Nephron progenitor cell (in vitro differentiated cells): ENCODE data around the gene CD300LD.

Experiments used
- DNase-seq: peaks from one replicate; pipeline ENCODE4 v3.0.0; 2021
- H3K27ac Mint-ChIP-seq: 2 replicates; pipeline ENCODE4 v1.8.0; 2021; ENCODE audit warnings: mild to moderate bottlenecking, moderate library complexity, mixed read lengths
- H3K27me3 Mint-ChIP-seq: 2 replicates; pipeline ENCODE4 v1.8.0; 2021; ENCODE audit warnings: mild to moderate bottlenecking, low read depth, mixed read lengths; ENCODE audit not compliant: poor library complexity
- H3K36me3 Mint-ChIP-seq: 2 replicates; pipeline ENCODE4 v1.8.0; 2021; ENCODE audit warnings: low read depth, mixed read lengths
- H3K4me1 Mint-ChIP-seq: 2 replicates; pipeline ENCODE4 v1.8.0; 2021; ENCODE audit warnings: mixed read lengths
- H3K4me3 Mint-ChIP-seq: 2 replicates; pipeline ENCODE4 v1.8.0; 2021; ENCODE audit warnings: mild to moderate bottlenecking, moderate library complexity, mixed read lengths
- H3K9me3 Mint-ChIP-seq: 2 replicates; pipeline ENCODE4 v1.8.0; 2021; ENCODE audit warnings: mild to moderate bottlenecking, moderate library complexity, mixed read lengths
- CTCF ChIP-seq: fragments of 200-600 bp; sonication (generic); IDR thresholded peaks from 2 replicates; pipeline ENCODE4 v1.5.0; 2021; ENCODE audit warnings: antibody characterized with exemption

Gene CD300LD

GRCh38 chr17:74536890-74537289 lies 55.2 kb downstream of the CD300LD start:
- Mint-ChIP-seq H3K36me3 (no peaks in the 10 kb centered on the region), H3K9me3 (peaks cover 19% of the 10 kb centered on the region), H3K4me1 (no peaks in the 10 kb centered on the region), H3K4me3 (no peak overlapping the region), H3K27me3 (peaks cover 59% of the 10 kb centered on the region), H3K27ac (no peak overlapping the region)
- no peak for TF ChIP-seq CTCF
- DNase-seq, result no peak

- H3K4me1 Mint-ChIP-seq, result no peaks in the 10 kb centered on the region
- H3K27me3 Mint-ChIP-seq, result peaks cover 48% of the 10 kb centered on the region
- no peak for DNase-seq
- H3K36me3 Mint-ChIP-seq, result no peaks in the 10 kb centered on the region
- no peak overlapping the region for H3K27ac Mint-ChIP-seq
- no peak for TF ChIP-seq CTCF
- no peak overlapping the region for H3K4me3 Mint-ChIP-seq
- peaks cover 19% of the 10 kb centered on the region for H3K9me3 Mint-ChIP-seq
These were observed 60.0 kb downstream of the CD300LD start for GRCh38 chr17:74532115-74532514.

GRCh38 chr17:74531231-74531761 lies 60.8 kb downstream of the CD300LD start, which contains the start of gene CD300LB:
Gene CD300LB, minus strand, starts transcription at chr17:74531475. Its CDS starts 125 bp downstream, at chr17:74531350.
- no peak within 1 kb of the TSS for H3K27ac Mint-ChIP-seq
- peaks cover 19% of the 10 kb centered on the region for H3K9me3 Mint-ChIP-seq
- H3K4me3 Mint-ChIP-seq, result no peak within 1 kb of the TSS
- no peak for TF ChIP-seq CTCF
- H3K27me3 Mint-ChIP-seq, result peaks cover 45% of the 10 kb centered on the region
- H3K4me1 Mint-ChIP-seq, result no peaks in the 10 kb centered on the region
- no peak for DNase-seq
- H3K36me3 Mint-ChIP-seq, result no peaks in the 10 kb centered on the region

- H3K27ac Mint-ChIP-seq, result no peak overlapping the region
- TF ChIP-seq CTCF, result no peak
- H3K9me3 Mint-ChIP-seq, result peaks cover 16% of the 10 kb centered on the region
- no peaks in the 10 kb centered on the region for H3K4me1 Mint-ChIP-seq
- H3K36me3 Mint-ChIP-seq, result no peaks in the 10 kb centered on the region
- peaks cover 45% of the 10 kb centered on the region for H3K27me3 Mint-ChIP-seq
- H3K4me3 Mint-ChIP-seq, result no peak overlapping the region
- DNase-seq, result no peak
These were observed 61.3 kb downstream of the CD300LD start for GRCh38 chr17:74530831-74531150.
